Sigmoid colon (tissue), 4 donors: Measurements from ENCODE around the gene TMA16.

Experiments
- EP300 ChIP-seq, 4 donors: sonication (generic); formaldehyde crosslinking; IDR thresholded peaks; one replicate each; pipeline ENCODE4 v1.6.1; 2017; ENCODE audit warnings: antibody characterized with exemption in 4 of 4
- POLR2A ChIP-seq, 2 donors: fragments of 450-650 bp; IDR thresholded peaks; one replicate each; pipeline ENCODE4 v1.6.1; 2016; ENCODE audit warnings: antibody characterized with exemption in 2 of 2, mild to moderate bottlenecking in 2 of 2, moderate library complexity in 2 of 2
- POLR2AphosphoS5 ChIP-seq, 4 donors: sonication (generic); formaldehyde crosslinking; IDR thresholded peaks; one replicate each; pipeline ENCODE4 v1.6.1; 2017; ENCODE audit warnings: antibody characterized with exemption in 4 of 4
- TF ChIP-seq, protein P1 (sequence below), 4 experiments: fragments of 450-650 bp in 3 of 4; fragments of 200-600 bp in 1 of 4; IDR thresholded peaks; one replicate each; pipeline ENCODE4 v1.5.1; 2016 to 2019; ENCODE audit warnings: antibody characterized with exemption in 4 of 4, mild to moderate bottlenecking in 3 of 4, moderate library complexity in 2 of 4

DNA sequence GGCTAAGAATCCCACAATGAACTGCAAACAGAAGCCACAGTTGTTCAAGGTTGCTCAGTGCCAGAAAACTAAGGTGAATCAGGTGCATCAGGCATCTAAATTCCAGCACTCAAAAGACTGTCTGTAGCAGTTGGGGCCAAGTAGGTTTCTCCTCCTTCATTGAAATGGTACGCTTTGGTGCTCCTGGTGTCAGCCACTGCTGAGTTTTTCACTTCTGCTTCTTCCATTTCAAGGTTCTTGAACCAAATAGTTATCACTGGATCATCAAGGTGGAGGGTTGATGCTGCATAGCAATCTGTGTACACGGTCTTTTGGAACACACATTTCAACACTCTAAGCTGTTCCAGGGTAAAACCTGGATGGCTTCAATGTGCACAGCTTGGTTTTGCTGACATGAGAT is 74.4 kb downstream of the TMA16 start:
- TF ChIP-seq POLR2A (IDR thresholded peaks at IDR 0.05) (no peak), POLR2AphosphoS5 (IDR thresholded peaks at IDR 0.05) (no peak), EP300 (IDR thresholded peaks at IDR 0.05) (no peak)
- TF ChIP-seq, protein P1, sequence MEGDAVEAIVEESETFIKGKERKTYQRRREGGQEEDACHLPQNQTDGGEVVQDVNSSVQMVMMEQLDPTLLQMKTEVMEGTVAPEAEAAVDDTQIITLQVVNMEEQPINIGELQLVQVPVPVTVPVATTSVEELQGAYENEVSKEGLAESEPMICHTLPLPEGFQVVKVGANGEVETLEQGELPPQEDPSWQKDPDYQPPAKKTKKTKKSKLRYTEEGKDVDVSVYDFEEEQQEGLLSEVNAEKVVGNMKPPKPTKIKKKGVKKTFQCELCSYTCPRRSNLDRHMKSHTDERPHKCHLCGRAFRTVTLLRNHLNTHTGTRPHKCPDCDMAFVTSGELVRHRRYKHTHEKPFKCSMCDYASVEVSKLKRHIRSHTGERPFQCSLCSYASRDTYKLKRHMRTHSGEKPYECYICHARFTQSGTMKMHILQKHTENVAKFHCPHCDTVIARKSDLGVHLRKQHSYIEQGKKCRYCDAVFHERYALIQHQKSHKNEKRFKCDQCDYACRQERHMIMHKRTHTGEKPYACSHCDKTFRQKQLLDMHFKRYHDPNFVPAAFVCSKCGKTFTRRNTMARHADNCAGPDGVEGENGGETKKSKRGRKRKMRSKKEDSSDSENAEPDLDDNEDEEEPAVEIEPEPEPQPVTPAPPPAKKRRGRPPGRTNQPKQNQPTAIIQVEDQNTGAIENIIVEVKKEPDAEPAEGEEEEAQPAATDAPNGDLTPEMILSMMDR (IDR thresholded peaks at IDR 0.05): no peak
